Prostate gland (tissue), 2 donors: ENCODE results near the gene RIN2. TPM values are rescaled to one million over a fixed set of nuclear protein-coding genes. Genes with fewer than 3 reads are reported as not detected.

Experiments
- DNase-seq: peaks from one replicate; pipeline ENCODE4 v3.0.0-alpha.2; 2019; ENCODE audit warnings: low spot score
- H3K27ac ChIP-seq, 2 donors: fragments of 200-600 bp; sonication (generic); 2 replicates each; pipeline ENCODE4 v1.5.1; 2017 to 2019
- H3K27me3 ChIP-seq: fragments of 200-600 bp; sonication (generic); replicated peaks from 2 replicates; pipeline ENCODE4 v1.5.1; 2019; ENCODE audit not compliant: insufficient read depth
- H3K36me3 ChIP-seq, 2 donors: fragments of 200-600 bp; sonication (generic); 1 replicate in 1 of 2; 2 replicates in 1 of 2; pipeline versions ENCODE4 v1.5.1 to v1.8.1; 2017 to 2019
- H3K4me1 ChIP-seq: fragments of 200-600 bp; sonication (generic); replicated peaks from 2 replicates; pipeline ENCODE4 v1.5.1; 2019
- H3K4me3 ChIP-seq, 2 donors: fragments of 200-600 bp; sonication (generic); 2 replicates each; pipeline ENCODE4 v1.5.1; 2017 to 2019
- H3K9me3 ChIP-seq: fragments of 200-600 bp; sonication (generic); 2 replicates; pipeline ENCODE4 v1.5.1; 2017
- POLR2A ChIP-seq: fragments of 450-650 bp; IDR thresholded peaks from one replicate; pipeline ENCODE4 v1.6.1; 2016; ENCODE audit warnings: antibody characterized with exemption, mild to moderate bottlenecking
- POLR2AphosphoS5 ChIP-seq: sonication (generic); formaldehyde crosslinking; IDR thresholded peaks from one replicate; pipeline ENCODE4 v1.6.1; 2017; ENCODE audit warnings: antibody characterized with exemption
- WGBS: methylation state at CpG from one replicate; pipeline ENCODE4 v1.1.5; 2018; 5-methylcytosine and 5-hydroxymethylcytosine counted together
- intact Hi-C: fragments of 100-400 bp; cut with DNase I; formaldehyde crosslinking; loops from one replicate; pipeline ENCODE4 v1.14.2; 2022
- total RNA-seq, 2 donors: library from RNA; depleted of rRNA; stranded (reverse); fragments of >200 nt; gene quantifications; one replicate each; pipeline ENCODE4 v1.1.0, GENCODE V29; 2016
- TF ChIP-seq, protein P1 (sequence below), 4 experiments: fragments of 200-600 bp in 2 of 4; fragments of 450-650 bp in 2 of 4; sonication (generic) in 2 of 4; IDR thresholded peaks; 1 replicate in 3 of 4; 2 replicates in 1 of 4; pipeline ENCODE4 v1.5.1; 2016 to 2019; ENCODE audit warnings: antibody characterized with exemption in 4 of 4, mild to moderate bottlenecking in 2 of 4, moderate library complexity in 2 of 4

The RIN2 gene
- total RNA-seq, 2 donors from 2014 or later: 50.4 to 77.9 TPM

- no peak for DNase-seq
- intact Hi-C loops: no loop called here
- WGBS: 69% methylated on average over 4 of the region's 4 CpGs
- no peak overlapping the region for H3K27ac ChIP-seq
- H3K27me3 ChIP-seq: no peaks in the 10 kb centered on the region
- H3K9me3 ChIP-seq: no peaks in the 10 kb centered on the region
- no peaks in the 10 kb centered on the region for H3K36me3 ChIP-seq
- no peak overlapping the region for H3K4me3 ChIP-seq
- no peaks in the 10 kb centered on the region for H3K4me1 ChIP-seq
- no peak for TF ChIP-seq POLR2AphosphoS5
- TF ChIP-seq, protein P1, sequence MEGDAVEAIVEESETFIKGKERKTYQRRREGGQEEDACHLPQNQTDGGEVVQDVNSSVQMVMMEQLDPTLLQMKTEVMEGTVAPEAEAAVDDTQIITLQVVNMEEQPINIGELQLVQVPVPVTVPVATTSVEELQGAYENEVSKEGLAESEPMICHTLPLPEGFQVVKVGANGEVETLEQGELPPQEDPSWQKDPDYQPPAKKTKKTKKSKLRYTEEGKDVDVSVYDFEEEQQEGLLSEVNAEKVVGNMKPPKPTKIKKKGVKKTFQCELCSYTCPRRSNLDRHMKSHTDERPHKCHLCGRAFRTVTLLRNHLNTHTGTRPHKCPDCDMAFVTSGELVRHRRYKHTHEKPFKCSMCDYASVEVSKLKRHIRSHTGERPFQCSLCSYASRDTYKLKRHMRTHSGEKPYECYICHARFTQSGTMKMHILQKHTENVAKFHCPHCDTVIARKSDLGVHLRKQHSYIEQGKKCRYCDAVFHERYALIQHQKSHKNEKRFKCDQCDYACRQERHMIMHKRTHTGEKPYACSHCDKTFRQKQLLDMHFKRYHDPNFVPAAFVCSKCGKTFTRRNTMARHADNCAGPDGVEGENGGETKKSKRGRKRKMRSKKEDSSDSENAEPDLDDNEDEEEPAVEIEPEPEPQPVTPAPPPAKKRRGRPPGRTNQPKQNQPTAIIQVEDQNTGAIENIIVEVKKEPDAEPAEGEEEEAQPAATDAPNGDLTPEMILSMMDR (IDR thresholded peaks at IDR 0.05): no peak
- TF ChIP-seq POLR2A: no peak
Observed at GRCh38 chr20:19737025-19737424, 21.0 kb upstream of the RIN2 start.

DNA sequence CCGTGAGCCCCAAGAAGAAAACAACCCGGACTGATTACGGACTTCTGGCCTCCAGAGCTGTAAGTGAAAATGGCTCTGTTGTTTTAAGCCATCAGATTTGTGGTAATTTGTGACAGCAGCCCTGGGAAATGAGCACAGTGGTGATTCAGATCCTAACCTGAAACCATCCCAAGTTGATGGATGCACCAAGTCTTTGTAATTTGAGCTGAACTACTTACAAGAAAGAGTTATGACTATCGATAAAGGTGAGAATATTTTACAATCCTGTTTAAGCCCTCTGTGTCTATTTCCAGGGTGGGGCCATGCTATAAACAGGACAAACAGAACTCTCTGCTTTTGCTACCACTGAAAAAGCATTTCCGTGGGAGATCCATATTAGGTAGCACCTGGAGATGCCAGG is 19.1 kb upstream of the RIN2 start:
- Histone ChIP-seq H3K4me1 (no peaks in the 10 kb centered on the region), H3K4me3 (no peak overlapping the region), H3K27ac (no peak overlapping the region), H3K27me3 (no peaks in the 10 kb centered on the region), H3K9me3 (no peaks in the 10 kb centered on the region), H3K36me3 (no peaks in the 10 kb centered on the region)
- TF ChIP-seq POLR2AphosphoS5: no peak
- TF ChIP-seq, protein P1 (IDR thresholded peaks at IDR 0.05): no peak
- TF ChIP-seq POLR2A: no peak
- 84% methylated on average over 5 of the region's 5 CpGs for WGBS
- DNase-seq: no peak
- intact Hi-C loops: no loop called here

GRCh38 chr20:19739351-19739750 is 18.7 kb upstream of the RIN2 start:
- Histone ChIP-seq H3K9me3 (no peaks in the 10 kb centered on the region), H3K27me3 (no peaks in the 10 kb centered on the region), H3K36me3 (no peaks in the 10 kb centered on the region), H3K4me3 (no peak overlapping the region), H3K4me1 (no peaks in the 10 kb centered on the region), H3K27ac (no peak overlapping the region)
- TF ChIP-seq, protein P1 (IDR thresholded peaks at IDR 0.05): no peak
- TF ChIP-seq POLR2A (no peak), POLR2AphosphoS5 (no peak)
- WGBS: 92% methylated on average over 10 of the region's 10 CpGs
- no peak for DNase-seq
- intact Hi-C loops: no loop called here

- Histone ChIP-seq H3K4me1 (no peaks in the 10 kb centered on the region), H3K36me3 (no peaks in the 10 kb centered on the region), H3K27me3 (no peaks in the 10 kb centered on the region), H3K27ac (no peak overlapping the region), H3K9me3 (no peaks in the 10 kb centered on the region), H3K4me3 (no peak overlapping the region)
- intact Hi-C loops: no loop called here
- TF ChIP-seq, protein P1 (IDR thresholded peaks at IDR 0.05): no peak
- TF ChIP-seq POLR2AphosphoS5 (no peak), POLR2A (no peak)
- no peak for DNase-seq
- WGBS: 80% methylated on average over 3 of the region's 3 CpGs
Observed at GRCh38 chr20:19740512-19740911, 17.5 kb upstream of the RIN2 start.

GRCh38 chr20:19741924-19742323 is 16.1 kb upstream of the RIN2 start:
- Histone ChIP-seq H3K27ac (no peak overlapping the region), H3K9me3 (no peaks in the 10 kb centered on the region), H3K27me3 (no peaks in the 10 kb centered on the region), H3K4me3 (no peak overlapping the region), H3K36me3 (no peaks in the 10 kb centered on the region), H3K4me1 (no peaks in the 10 kb centered on the region)
- DNase-seq: no peak
- TF ChIP-seq POLR2AphosphoS5: no peak
- intact Hi-C loops: no loop called here
- WGBS: 91% methylated on average over 2 of the region's 2 CpGs
